ENCODE measurements around the gene DGKE. TPM values are rescaled to one million over a fixed set of nuclear protein-coding genes. Genes with fewer than 3 reads are reported as not detected.

Gene DGKE
- total and polyA plus RNA-seq, 2 of the 13 experiments (the other 11 are each of a cell fraction or from before 2014, with no cell fraction given): 3.2 to 5.3 TPM

DNA sequence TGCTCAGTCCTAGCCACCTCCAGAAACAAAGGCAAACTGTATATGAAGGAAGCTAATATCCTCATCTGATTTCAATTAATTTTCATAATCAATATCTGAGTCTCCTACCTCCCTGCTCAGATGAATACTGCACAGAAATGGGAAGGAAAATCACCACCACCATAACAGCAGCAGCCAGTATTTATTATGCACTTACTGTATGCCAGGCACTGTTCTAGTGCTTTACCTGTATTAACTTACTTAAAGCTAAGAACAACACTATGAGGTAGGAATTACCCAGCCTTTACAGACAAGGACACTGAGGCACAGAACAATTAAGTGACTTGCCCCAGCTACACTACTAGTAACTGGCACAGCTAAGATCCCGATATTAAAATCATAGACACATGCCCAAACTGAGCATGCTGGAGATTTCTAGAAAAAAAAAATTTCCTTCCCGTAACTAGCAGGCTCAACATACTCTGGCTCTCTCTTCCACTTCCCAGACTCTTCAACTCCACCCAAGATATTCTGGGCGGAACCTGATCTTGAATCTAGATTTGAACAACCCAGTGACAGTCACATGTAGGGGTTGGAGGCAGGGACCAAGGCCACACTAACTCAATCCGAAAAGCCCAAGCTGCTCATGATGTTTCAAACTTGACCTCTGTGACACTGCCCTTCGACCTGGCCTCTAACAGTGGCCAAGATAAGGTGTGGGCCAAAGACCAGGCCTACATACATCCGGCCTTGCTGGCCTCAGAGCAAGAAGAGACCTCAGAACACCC, 76.0 kb downstream of the DGKE start (continued):
- TF ChIP-seq, protein P1, sequence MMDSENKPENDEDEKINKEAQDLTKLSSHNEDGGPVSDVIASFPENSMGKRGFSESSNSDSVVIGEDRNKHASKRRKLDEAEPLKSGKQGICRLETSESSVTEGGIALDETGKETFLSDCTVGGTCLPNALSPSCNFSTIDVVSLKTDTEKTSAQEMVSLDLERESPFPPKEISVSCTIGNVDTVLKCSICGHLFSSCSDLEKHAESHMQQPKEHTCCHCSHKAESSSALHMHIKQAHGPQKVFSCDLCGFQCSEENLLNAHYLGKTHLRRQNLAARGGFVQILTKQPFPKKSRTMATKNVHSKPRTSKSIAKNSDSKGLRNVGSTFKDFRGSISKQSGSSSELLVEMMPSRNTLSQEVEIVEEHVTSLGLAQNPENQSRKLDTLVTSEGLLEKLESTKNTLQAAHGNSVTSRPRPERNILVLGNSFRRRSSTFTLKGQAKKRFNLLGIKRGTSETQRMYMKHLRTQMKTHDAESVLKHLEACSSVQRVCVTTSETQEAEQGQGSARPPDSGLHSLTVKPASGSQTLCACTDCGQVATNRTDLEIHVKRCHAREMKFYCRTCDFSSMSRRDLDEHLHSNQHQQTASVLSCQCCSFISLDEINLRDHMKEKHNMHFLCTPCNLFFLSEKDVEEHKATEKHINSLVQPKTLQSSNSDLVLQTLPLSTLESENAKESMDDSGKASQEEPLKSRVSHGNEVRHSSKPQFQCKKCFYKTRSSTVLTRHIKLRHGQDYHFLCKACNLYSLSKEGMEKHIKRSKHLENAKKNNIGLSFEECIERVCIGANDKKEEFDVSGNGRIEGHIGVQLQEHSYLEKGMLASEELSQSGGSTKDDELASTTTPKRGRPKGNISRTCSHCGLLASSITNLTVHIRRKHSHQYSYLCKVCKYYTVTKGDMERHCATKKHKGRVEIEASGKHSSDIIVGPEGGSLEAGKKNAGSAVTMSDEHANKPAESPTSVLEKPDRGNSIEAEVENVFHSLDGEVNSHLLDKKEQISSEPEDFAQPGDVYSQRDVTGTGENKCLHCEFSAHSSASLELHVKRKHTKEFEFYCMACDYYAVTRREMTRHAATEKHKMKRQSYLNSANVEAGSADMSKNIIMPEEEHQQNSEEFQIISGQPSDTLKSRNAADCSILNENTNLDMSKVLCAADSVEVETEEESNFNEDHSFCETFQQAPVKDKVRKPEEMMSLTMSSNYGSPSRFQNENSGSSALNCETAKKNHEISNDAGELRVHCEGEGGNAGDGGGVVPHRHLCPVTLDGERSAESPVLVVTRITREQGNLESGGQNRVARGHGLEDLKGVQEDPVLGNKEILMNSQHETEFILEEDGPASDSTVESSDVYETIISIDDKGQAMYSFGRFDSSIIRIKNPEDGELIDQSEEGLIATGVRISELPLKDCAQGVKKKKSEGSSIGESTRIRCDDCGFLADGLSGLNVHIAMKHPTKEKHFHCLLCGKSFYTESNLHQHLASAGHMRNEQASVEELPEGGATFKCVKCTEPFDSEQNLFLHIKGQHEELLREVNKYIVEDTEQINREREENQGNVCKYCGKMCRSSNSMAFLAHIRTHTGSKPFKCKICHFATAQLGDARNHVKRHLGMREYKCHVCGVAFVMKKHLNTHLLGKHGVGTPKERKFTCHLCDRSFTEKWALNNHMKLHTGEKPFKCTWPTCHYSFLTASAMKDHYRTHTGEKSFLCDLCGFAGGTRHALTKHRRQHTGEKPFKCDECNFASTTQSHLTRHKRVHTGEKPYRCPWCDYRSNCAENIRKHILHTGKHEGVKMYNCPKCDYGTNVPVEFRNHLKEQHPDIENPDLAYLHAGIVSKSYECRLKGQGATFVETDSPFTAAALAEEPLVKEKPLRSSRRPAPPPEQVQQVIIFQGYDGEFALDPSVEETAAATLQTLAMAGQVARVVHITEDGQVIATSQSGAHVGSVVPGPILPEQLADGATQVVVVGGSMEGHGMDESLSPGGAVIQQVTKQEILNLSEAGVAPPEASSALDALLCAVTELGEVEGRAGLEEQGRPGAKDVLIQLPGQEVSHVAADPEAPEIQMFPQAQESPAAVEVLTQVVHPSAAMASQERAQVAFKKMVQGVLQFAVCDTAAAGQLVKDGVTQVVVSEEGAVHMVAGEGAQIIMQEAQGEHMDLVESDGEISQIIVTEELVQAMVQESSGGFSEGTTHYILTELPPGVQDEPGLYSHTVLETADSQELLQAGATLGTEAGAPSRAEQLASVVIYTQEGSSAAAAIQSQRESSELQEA (CRISPR knock-in tag; IDR thresholded peaks at IDR 0.05; ENCODE audit: not compliant biosample characterization): no peak
- TF ChIP-seq, protein P2, sequence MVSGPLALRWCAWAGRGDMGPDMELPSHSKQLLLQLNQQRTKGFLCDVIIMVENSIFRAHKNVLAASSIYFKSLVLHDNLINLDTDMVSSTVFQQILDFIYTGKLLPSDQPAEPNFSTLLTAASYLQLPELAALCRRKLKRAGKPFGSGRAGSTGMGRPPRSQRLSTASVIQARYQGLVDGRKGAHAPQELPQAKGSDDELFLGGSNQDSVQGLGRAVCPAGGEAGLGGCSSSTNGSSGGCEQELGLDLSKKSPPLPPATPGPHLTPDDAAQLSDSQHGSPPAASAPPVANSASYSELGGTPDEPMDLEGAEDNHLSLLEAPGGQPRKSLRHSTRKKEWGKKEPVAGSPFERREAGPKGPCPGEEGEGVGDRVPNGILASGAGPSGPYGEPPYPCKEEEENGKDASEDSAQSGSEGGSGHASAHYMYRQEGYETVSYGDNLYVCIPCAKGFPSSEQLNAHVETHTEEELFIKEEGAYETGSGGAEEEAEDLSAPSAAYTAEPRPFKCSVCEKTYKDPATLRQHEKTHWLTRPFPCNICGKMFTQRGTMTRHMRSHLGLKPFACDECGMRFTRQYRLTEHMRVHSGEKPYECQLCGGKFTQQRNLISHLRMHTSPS (CRISPR knock-in tag; IDR thresholded peaks at IDR 0.05; ENCODE audit: low read depth): no peak
- TF ChIP-seq KLF12 (CRISPR knock-in tag; IDR thresholded peaks at IDR 0.05; ENCODE audit: borderline replicate concordance) (no peak), ZNF567 (CRISPR knock-in tag; IDR thresholded peaks at IDR 0.05; ENCODE audit: borderline replicate concordance) (no peak), ZFYVE20 (CRISPR knock-in tag; IDR thresholded peaks at IDR 0.05; ENCODE audit: borderline replicate concordance, low read depth) (no peak), HES4 (CRISPR knock-in tag; IDR thresholded peaks at IDR 0.05; ENCODE audit: borderline replicate concordance) (no peak), ZNF232 (CRISPR knock-in tag; IDR thresholded peaks at IDR 0.05; ENCODE audit: borderline replicate concordance) (no peak), SSRP1 (CRISPR knock-in tag; IDR thresholded peaks at IDR 0.05) (peak; percentile 54; the same call in 1 of the 2 replicates), MAZ (IDR thresholded peaks at IDR 0.05; ENCODE audit: borderline replicate concordance, low read depth, low read length) (no peak), MAZ (CRISPR knock-in tag; IDR thresholded peaks at IDR 0.05; ENCODE audit: low read depth) (no peak), ATF7-NPFF (CRISPR knock-in tag; IDR thresholded peaks at IDR 0.05; ENCODE audit: low read depth) (no peak)
- TF ChIP-seq, protein P3, sequence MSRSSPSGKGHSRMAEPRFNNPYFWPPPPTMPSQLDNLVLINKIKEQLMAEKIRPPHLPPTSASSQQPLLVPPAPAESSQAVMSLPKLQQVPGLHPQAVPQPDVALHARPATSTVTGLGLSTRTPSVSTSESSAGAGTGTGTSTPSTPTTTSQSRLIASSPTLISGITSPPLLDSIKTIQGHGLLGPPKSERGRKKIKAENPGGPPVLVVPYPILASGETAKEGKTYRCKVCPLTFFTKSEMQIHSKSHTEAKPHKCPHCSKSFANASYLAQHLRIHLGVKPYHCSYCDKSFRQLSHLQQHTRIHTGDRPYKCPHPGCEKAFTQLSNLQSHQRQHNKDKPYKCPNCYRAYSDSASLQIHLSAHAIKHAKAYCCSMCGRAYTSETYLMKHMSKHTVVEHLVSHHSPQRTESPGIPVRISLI (CRISPR knock-in tag; IDR thresholded peaks at IDR 0.05; ENCODE audit: borderline replicate concordance): no peak
- TF ChIP-seq, protein P4, sequence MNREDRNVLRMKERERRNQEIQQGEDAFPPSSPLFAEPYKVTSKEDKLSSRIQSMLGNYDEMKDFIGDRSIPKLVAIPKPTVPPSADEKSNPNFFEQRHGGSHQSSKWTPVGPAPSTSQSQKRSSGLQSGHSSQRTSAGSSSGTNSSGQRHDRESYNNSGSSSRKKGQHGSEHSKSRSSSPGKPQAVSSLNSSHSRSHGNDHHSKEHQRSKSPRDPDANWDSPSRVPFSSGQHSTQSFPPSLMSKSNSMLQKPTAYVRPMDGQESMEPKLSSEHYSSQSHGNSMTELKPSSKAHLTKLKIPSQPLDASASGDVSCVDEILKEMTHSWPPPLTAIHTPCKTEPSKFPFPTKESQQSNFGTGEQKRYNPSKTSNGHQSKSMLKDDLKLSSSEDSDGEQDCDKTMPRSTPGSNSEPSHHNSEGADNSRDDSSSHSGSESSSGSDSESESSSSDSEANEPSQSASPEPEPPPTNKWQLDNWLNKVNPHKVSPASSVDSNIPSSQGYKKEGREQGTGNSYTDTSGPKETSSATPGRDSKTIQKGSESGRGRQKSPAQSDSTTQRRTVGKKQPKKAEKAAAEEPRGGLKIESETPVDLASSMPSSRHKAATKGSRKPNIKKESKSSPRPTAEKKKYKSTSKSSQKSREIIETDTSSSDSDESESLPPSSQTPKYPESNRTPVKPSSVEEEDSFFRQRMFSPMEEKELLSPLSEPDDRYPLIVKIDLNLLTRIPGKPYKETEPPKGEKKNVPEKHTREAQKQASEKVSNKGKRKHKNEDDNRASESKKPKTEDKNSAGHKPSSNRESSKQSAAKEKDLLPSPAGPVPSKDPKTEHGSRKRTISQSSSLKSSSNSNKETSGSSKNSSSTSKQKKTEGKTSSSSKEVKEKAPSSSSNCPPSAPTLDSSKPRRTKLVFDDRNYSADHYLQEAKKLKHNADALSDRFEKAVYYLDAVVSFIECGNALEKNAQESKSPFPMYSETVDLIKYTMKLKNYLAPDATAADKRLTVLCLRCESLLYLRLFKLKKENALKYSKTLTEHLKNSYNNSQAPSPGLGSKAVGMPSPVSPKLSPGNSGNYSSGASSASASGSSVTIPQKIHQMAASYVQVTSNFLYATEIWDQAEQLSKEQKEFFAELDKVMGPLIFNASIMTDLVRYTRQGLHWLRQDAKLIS (CRISPR knock-in tag; IDR thresholded peaks at IDR 0.05): no peak

All from HepG2 (cell line).